Neural cell (in vitro differentiated cells): Measurements from ENCODE around the gene ZDHHC8. TPM values are rescaled to one million over a fixed set of nuclear protein-coding genes. Genes with fewer than 3 reads are reported as not detected.

Source experiments
- H2AFZ ChIP-seq: fragments of 200-600, 300-800 bp; sonication (generic), shearing (Covaris generic); 2 replicates; pipeline ENCODE4 v1.6.0; 2014; ENCODE audit warnings: low read depth, mild to moderate bottlenecking, antibody characterized with exemption, low read length, moderate library complexity
- H3F3A ChIP-seq: fragments of 200-600 bp; shearing (Covaris generic); 2 replicates; pipeline ENCODE4 v1.6.1; 2016; ENCODE audit warnings: mild to moderate bottlenecking, moderate library complexity, mixed read lengths, antibody characterized with exemption, low read length; ENCODE audit not compliant: insufficient read depth, poor library complexity, severe bottlenecking
- H3K27ac ChIP-seq: fragments of 200-600, 300-800 bp; sonication (generic), shearing (Covaris generic); 2 replicates; pipeline ENCODE4 v1.5.1; 2014; ENCODE audit warnings: mild to moderate bottlenecking, low read length, moderate library complexity
- H3K27me3 ChIP-seq: fragments of 300-800, 200-600 bp; sonication (generic), shearing (Covaris generic); 2 replicates; pipeline ENCODE4 v1.6.0; 2014; ENCODE audit warnings: mild to moderate bottlenecking, low read depth, low read length, moderate library complexity; ENCODE audit not compliant: insufficient read depth
- H3K36me3 ChIP-seq: fragments of 300-800, 200-600 bp; sonication (generic), shearing (Covaris generic); 2 replicates; pipeline ENCODE4 v1.5.1; 2014; ENCODE audit warnings: mild to moderate bottlenecking, antibody characterized with exemption, low read length, moderate library complexity; ENCODE audit not compliant: insufficient read depth
- H3K4me2 ChIP-seq: fragments of 300-800, 200-600 bp; sonication (generic), shearing (Covaris generic); 2 replicates; pipeline ENCODE4 v1.6.0; 2014; ENCODE audit warnings: mild to moderate bottlenecking, low read length
- H3K4me3 ChIP-seq: fragments of 300-800, 200-600 bp; sonication (generic), shearing (Covaris generic); 2 replicates; pipeline ENCODE4 v1.5.1; 2014; ENCODE audit warnings: mild to moderate bottlenecking, low read length, moderate library complexity
- H3K79me2 ChIP-seq: fragments of 200-600 bp; shearing (Covaris generic); replicated peaks from 2 replicates; pipeline ENCODE4 v1.6.0; 2014; ENCODE audit warnings: mild to moderate bottlenecking, low read length, moderate library complexity; ENCODE audit not compliant: insufficient read depth
- H3K9ac ChIP-seq: fragments of 300-800, 200-600 bp; sonication (generic), shearing (Covaris generic); 2 replicates; pipeline ENCODE4 v1.6.1; 2016; ENCODE audit warnings: mild to moderate bottlenecking, low read length, mixed read lengths
- H3K9me2 ChIP-seq: fragments of 200-600 bp; shearing (Covaris generic); 2 replicates; pipeline ENCODE4 v1.6.1; 2016; ENCODE audit warnings: mild to moderate bottlenecking, low read length, mixed read lengths; ENCODE audit not compliant: insufficient read depth
- H3K9me3 ChIP-seq: fragments of 200-600, 300-800 bp; sonication (generic), shearing (Covaris generic); 2 replicates; pipeline ENCODE4 v1.6.1; 2016; ENCODE audit warnings: mild to moderate bottlenecking, mixed run types, low read length, moderate library complexity, mixed read lengths
- H4K20me1 ChIP-seq: fragments of 200-600 bp; shearing (Covaris generic); 2 replicates; pipeline ENCODE4 v1.6.1; 2016; ENCODE audit warnings: mild to moderate bottlenecking, mixed run types; ENCODE audit not compliant: insufficient read depth
- EP300 ChIP-seq: fragments of 450-650 bp; conservative IDR thresholded peaks from 2 replicates; pipeline ENCODE4 v1.6.1; 2014; ENCODE audit warnings: antibody characterized with exemption, mild to moderate bottlenecking, moderate library complexity; ENCODE audit not compliant: poor library complexity, severe bottlenecking
- EZH2 ChIP-seq: fragments of 200-600, 300-800 bp; shearing (Covaris generic), sonication (generic); IDR thresholded peaks from 2 replicates; pipeline ENCODE4 v1.6.1; 2014; ENCODE audit warnings: antibody characterized with exemption, low read length, borderline replicate concordance, mild to moderate bottlenecking; ENCODE audit not compliant: insufficient read depth, poor library complexity, severe bottlenecking
- MXI1 ChIP-seq: fragments of 450-650 bp; conservative IDR thresholded peaks from 2 replicates; pipeline ENCODE4 v1.6.1; 2014; ENCODE audit warnings: antibody characterized with exemption, mild to moderate bottlenecking; ENCODE audit not compliant: poor library complexity, severe bottlenecking
- POLR2AphosphoS5 ChIP-seq: IDR thresholded peaks from 2 replicates; pipeline ENCODE4 v1.6.1; 2012
- RAD21 ChIP-seq: fragments of 450-650 bp; conservative IDR thresholded peaks from 2 replicates; pipeline ENCODE4 v1.6.1; 2014; ENCODE audit warnings: antibody characterized with exemption, mild to moderate bottlenecking, moderate library complexity
- SMC3 ChIP-seq: fragments of 450-650 bp; conservative IDR thresholded peaks from 2 replicates; pipeline ENCODE4 v1.6.1; 2014; ENCODE audit warnings: antibody characterized with exemption, mild to moderate bottlenecking, moderate library complexity; ENCODE audit not compliant: poor library complexity
- TAF1 ChIP-seq: IDR thresholded peaks from 2 replicates; pipeline ENCODE4 v1.6.1; 2012; ENCODE audit warnings: low read depth
- polyA plus RNA-seq: library from polyadenylated mRNA; depleted of rRNA; stranded (reverse); fragments of >200 nt; gene quantifications from 2 replicates; pipeline ENCODE4 v1.2.3, GENCODE V29; 2014
- TF ChIP-seq, protein P1 (sequence below): IDR thresholded peaks from 2 replicates; pipeline ENCODE4 v1.6.1; 2012; ENCODE audit warnings: borderline replicate concordance
- TF ChIP-seq, protein P2 (sequence below): fragments of 450-650 bp; IDR thresholded peaks from 2 replicates; pipeline ENCODE4 v1.5.1; 2014; ENCODE audit warnings: antibody characterized with exemption, mild to moderate bottlenecking, moderate library complexity; ENCODE audit not compliant: poor library complexity, severe bottlenecking

The ZDHHC8 gene
- polyA plus RNA-seq, 1 donor from 2014 or later = 4.5 TPM

GRCh38 chr22:20167643-20168322 lies 36.2 kb downstream of the ZDHHC8 start:
- H3K36me3 ChIP-seq = no peaks in the 10 kb centered on the region
- no peak overlapping the region for H3K9ac ChIP-seq
- H3K9me3 ChIP-seq = no peaks in the 10 kb centered on the region
- no peak overlapping the region for H3K4me3 ChIP-seq
- H2AFZ ChIP-seq = no peak overlapping the region
- H3K79me2 ChIP-seq = no peaks in the 10 kb centered on the region
- no peaks in the 10 kb centered on the region for H3K27me3 ChIP-seq
- no peak overlapping the region for H3K27ac ChIP-seq
- H3K4me2 ChIP-seq = no peak overlapping the region
- no peak for TF ChIP-seq MXI1
- no peak for TF ChIP-seq EP300
- TF ChIP-seq EZH2 = no peak
- no peak for TF ChIP-seq POLR2AphosphoS5
- no peak for TF ChIP-seq SMC3
- no peaks in the 10 kb centered on the region for H3F3A ChIP-seq
- no peaks in the 10 kb centered on the region for H3K9me2 ChIP-seq
- H4K20me1 ChIP-seq = no peaks in the 10 kb centered on the region

DNA sequence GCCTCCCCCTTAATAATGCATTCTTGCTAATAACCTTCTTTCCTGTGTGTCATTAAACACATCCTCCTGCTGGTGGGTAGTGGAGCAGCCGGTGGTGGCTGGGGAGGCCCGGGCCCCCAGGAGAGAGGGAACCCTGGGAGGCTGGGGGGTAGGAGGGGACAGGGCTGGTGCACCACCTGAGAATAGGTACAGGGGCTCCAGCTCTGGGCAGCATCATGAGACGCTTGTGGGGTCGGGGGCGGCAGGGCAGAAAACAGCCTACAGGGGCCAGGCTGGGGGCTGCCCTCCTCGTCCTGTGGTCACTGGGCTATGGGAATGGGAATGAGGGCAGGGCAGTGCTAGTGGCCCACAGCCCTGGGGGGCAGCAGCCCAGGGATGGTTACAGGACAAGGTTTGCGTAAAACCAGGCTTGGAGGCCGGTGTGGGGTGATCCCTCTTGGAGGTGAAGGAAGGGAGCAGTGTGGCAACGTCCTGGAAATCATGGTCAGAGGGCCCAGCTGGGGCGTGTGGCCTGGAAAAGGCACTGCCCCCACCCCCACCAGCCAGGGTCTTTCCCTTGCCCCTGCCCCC lies 37.7 kb downstream of the ZDHHC8 start:
- Histone ChIP-seq H3K27me3 (no peaks in the 10 kb centered on the region), H3K27ac (no peak overlapping the region), H3F3A (no peaks in the 10 kb centered on the region), H3K9ac (no peak overlapping the region), H3K4me2 (no peak overlapping the region), H3K4me3 (no peak overlapping the region), H4K20me1 (no peaks in the 10 kb centered on the region), H3K79me2 (no peaks in the 10 kb centered on the region), H3K36me3 (no peaks in the 10 kb centered on the region), H2AFZ (no peak overlapping the region), H3K9me2 (no peaks in the 10 kb centered on the region), H3K9me3 (no peaks in the 10 kb centered on the region)
- TF ChIP-seq TAF1 (no peak), SMC3 (no peak), POLR2AphosphoS5 (no peak), MXI1 (no peak), EZH2 (no peak), EP300 (no peak), RAD21 (no peak)
- TF ChIP-seq, protein P1, sequence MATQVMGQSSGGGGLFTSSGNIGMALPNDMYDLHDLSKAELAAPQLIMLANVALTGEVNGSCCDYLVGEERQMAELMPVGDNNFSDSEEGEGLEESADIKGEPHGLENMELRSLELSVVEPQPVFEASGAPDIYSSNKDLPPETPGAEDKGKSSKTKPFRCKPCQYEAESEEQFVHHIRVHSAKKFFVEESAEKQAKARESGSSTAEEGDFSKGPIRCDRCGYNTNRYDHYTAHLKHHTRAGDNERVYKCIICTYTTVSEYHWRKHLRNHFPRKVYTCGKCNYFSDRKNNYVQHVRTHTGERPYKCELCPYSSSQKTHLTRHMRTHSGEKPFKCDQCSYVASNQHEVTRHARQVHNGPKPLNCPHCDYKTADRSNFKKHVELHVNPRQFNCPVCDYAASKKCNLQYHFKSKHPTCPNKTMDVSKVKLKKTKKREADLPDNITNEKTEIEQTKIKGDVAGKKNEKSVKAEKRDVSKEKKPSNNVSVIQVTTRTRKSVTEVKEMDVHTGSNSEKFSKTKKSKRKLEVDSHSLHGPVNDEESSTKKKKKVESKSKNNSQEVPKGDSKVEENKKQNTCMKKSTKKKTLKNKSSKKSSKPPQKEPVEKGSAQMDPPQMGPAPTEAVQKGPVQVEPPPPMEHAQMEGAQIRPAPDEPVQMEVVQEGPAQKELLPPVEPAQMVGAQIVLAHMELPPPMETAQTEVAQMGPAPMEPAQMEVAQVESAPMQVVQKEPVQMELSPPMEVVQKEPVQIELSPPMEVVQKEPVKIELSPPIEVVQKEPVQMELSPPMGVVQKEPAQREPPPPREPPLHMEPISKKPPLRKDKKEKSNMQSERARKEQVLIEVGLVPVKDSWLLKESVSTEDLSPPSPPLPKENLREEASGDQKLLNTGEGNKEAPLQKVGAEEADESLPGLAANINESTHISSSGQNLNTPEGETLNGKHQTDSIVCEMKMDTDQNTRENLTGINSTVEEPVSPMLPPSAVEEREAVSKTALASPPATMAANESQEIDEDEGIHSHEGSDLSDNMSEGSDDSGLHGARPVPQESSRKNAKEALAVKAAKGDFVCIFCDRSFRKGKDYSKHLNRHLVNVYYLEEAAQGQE = no peak
- TF ChIP-seq, protein P2, sequence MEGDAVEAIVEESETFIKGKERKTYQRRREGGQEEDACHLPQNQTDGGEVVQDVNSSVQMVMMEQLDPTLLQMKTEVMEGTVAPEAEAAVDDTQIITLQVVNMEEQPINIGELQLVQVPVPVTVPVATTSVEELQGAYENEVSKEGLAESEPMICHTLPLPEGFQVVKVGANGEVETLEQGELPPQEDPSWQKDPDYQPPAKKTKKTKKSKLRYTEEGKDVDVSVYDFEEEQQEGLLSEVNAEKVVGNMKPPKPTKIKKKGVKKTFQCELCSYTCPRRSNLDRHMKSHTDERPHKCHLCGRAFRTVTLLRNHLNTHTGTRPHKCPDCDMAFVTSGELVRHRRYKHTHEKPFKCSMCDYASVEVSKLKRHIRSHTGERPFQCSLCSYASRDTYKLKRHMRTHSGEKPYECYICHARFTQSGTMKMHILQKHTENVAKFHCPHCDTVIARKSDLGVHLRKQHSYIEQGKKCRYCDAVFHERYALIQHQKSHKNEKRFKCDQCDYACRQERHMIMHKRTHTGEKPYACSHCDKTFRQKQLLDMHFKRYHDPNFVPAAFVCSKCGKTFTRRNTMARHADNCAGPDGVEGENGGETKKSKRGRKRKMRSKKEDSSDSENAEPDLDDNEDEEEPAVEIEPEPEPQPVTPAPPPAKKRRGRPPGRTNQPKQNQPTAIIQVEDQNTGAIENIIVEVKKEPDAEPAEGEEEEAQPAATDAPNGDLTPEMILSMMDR = no peak
